OCI-LY3 (cell line): ENCODE results near the gene PGAP6.

Experiments used
- H2AFZ ChIP-seq: fragments of 200-600, 300-600 bp; shearing (Covaris generic); 2 replicates; pipeline ENCODE4 v1.6.0; 2014; ENCODE audit warnings: antibody characterized with exemption, low read depth, low read length
- H3K27ac ChIP-seq: fragments of 200-600, 300-600 bp; sonication (generic); 2 replicates; pipeline ENCODE4 v1.5.1; 2014; ENCODE audit warnings: mild to moderate bottlenecking, low read length, moderate library complexity, mixed read lengths
- H3K27me3 ChIP-seq: fragments of 200-600, 300-600 bp; sonication (generic); 2 replicates; pipeline ENCODE4 v1.6.1; 2014; ENCODE audit warnings: low read depth, low read length, mixed read lengths
- H3K36me3 ChIP-seq: fragments of 200-600, 300-600 bp; sonication (generic); replicated peaks from 2 replicates; pipeline ENCODE3; 2014; ENCODE audit warnings: low read depth, low read length, mixed read lengths
- H3K4me1 ChIP-seq: fragments of 300-600, 200-600 bp; sonication (generic); 2 replicates; pipeline ENCODE4 v1.6.1; 2014; ENCODE audit warnings: low read length, mixed read lengths
- H3K4me2 ChIP-seq: fragments of 200-600, 300-600 bp; sonication (generic); 2 replicates; pipeline ENCODE4 v1.6.1; 2014; ENCODE audit warnings: low read length, mixed read lengths
- H3K4me3 ChIP-seq: fragments of 300-600, 200-600 bp; sonication (generic); 2 replicates; pipeline ENCODE4 v1.5.1; 2014; ENCODE audit warnings: antibody characterized with exemption, mild to moderate bottlenecking, low read length, moderate library complexity
- H3K79me2 ChIP-seq: fragments of 300-600, 200-600 bp; shearing (Covaris generic); 2 replicates; pipeline ENCODE4 v1.6.1; 2014; ENCODE audit warnings: mild to moderate bottlenecking, low read length, mixed read lengths
- H3K9ac ChIP-seq: fragments of 300-600, 200-600 bp; shearing (Covaris generic); 2 replicates; pipeline ENCODE4 v1.6.0; 2014; ENCODE audit warnings: mild to moderate bottlenecking, low read length, moderate library complexity
- H3K9me3 ChIP-seq: fragments of 200-600, 300-600 bp; shearing (Covaris generic); 2 replicates; pipeline ENCODE4 v1.6.1; 2014; ENCODE audit warnings: low read length, mixed read lengths; ENCODE audit not compliant: insufficient read depth
- H4K20me1 ChIP-seq: fragments of 200-600, 300-600 bp; sonication (generic); 2 replicates; pipeline ENCODE4 v1.6.1; 2016; ENCODE audit warnings: low read length, mixed read lengths; ENCODE audit not compliant: insufficient read depth
- EZH2phosphoT487 ChIP-seq: fragments of 200-600 bp; shearing (Covaris generic); IDR thresholded peaks from 2 replicates; pipeline ENCODE4 v1.6.1; 2018; ENCODE audit warnings: antibody characterized with exemption, mixed run types, low read depth
- TF ChIP-seq, protein P1 (sequence below): fragments of 200-600, 300-600 bp; sonication (generic); IDR thresholded peaks from 2 replicates; pipeline ENCODE4 v1.5.1; 2014; ENCODE audit warnings: antibody characterized with exemption, low read length, low read depth

Gene PGAP6

DNA sequence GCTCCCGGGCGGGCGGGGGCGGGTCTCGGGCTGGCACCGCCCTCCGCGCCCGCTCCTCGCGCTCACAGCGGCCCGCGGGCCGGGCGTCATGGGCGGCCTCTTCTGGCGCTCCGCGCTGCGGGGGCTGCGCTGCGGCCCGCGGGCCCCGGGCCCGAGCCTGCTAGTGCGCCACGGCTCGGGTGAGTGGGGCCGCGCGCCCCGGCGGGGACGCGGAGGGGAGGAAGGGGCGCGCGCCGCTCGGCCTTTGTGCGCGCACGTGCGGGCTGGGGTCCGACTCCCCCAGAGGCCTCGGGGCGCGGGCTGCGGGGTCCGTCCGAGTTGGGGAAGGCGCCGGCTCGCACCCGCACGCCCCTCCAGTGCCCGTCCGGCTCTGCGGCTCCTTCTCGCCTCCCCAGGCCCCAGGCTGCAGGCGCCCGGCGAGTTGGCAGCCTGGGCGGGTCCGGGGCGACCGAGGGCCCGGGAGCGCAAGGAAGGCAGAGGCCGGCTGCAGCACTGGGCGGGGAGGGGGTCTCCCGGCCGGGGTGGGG is 15.4 kb upstream of the PGAP6 start, which contains the start of gene NME4:
Gene NME4, plus strand, starts transcription at position 65 of the 527 bp plus-strand sequence. Its CDS starts 24 bp downstream, at position 89.
- H3K27ac ChIP-seq: peak within 1 kb of the TSS; percentile 61
- no peaks in the 10 kb centered on the region for H3K9me3 ChIP-seq
- TF ChIP-seq, protein P1, sequence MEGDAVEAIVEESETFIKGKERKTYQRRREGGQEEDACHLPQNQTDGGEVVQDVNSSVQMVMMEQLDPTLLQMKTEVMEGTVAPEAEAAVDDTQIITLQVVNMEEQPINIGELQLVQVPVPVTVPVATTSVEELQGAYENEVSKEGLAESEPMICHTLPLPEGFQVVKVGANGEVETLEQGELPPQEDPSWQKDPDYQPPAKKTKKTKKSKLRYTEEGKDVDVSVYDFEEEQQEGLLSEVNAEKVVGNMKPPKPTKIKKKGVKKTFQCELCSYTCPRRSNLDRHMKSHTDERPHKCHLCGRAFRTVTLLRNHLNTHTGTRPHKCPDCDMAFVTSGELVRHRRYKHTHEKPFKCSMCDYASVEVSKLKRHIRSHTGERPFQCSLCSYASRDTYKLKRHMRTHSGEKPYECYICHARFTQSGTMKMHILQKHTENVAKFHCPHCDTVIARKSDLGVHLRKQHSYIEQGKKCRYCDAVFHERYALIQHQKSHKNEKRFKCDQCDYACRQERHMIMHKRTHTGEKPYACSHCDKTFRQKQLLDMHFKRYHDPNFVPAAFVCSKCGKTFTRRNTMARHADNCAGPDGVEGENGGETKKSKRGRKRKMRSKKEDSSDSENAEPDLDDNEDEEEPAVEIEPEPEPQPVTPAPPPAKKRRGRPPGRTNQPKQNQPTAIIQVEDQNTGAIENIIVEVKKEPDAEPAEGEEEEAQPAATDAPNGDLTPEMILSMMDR: no peak
- TF ChIP-seq EZH2phosphoT487: no peak
- H3K9ac ChIP-seq: peak within 1 kb of the TSS; percentile 83
- H3K4me3 ChIP-seq: peak within 1 kb of the TSS; percentile 85
- H3K36me3 ChIP-seq: peaks cover 6% of the 10 kb centered on the region
- peak within 1 kb of the TSS; percentile 84 for H2AFZ ChIP-seq
- peaks cover 33% of the 10 kb centered on the region for H3K4me1 ChIP-seq
- peaks cover 23% of the 10 kb centered on the region for H3K79me2 ChIP-seq
- peak within 1 kb of the TSS; percentile 92 for H3K4me2 ChIP-seq
- peaks cover 4% of the 10 kb centered on the region; the same call in 1 of the 2 replicates for H4K20me1 ChIP-seq
- H3K27me3 ChIP-seq: no peaks in the 10 kb centered on the region

DNA sequence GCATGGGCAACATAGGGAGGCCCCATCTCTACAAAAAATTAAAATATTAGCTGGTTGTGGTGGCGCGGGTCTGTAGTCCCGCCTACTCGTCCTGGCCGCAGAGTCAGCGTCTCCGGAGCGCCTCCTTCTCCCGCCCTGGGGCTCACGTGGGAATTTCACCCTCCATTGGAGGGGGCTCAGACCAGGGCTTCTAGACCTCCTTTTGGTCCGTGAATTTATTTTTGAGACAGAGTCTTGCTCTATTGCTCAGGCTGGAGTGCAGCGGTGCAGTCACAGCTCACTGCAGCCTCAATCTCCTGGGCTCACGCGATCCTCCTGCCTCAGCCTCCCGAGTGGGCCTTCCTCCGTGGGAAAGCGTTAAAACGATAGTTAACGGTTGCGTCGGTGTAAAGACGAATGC is 14.8 kb upstream of the PGAP6 start:
- Histone ChIP-seq H3K4me3 (peak overlapping the region; percentile 85), H4K20me1 (peaks cover 4% of the 10 kb centered on the region; the same call in 1 of the 2 replicates), H3K9ac (peak overlapping the region; percentile 83), H3K36me3 (peaks cover 6% of the 10 kb centered on the region), H3K79me2 (peaks cover 23% of the 10 kb centered on the region), H2AFZ (peak overlapping the region; percentile 84), H3K9me3 (no peaks in the 10 kb centered on the region), H3K4me1 (peaks cover 33% of the 10 kb centered on the region), H3K27ac (peak overlapping the region; percentile 47), H3K27me3 (no peaks in the 10 kb centered on the region), H3K4me2 (peak overlapping the region; percentile 92)
- TF ChIP-seq, protein P1: no peak
- no peak for TF ChIP-seq EZH2phosphoT487

DNA sequence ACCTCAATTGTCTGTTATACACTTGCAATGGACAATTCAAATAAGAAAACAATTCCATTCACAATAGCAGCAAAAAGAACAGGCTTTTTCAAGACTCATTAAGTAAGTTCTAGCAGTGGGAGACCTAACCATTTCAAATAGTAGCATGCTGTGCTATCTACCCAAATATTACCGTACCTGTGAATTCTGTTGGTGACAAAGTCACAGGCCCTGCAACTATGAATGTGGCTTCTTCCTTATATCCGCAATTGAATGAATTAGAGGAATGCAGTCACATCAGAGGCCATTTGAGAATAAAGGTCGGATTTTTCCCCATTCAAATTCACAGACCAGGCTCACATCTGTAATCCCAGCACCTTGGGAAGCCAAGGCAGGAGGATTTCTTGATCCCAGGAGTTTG is 14.4 kb upstream of the PGAP6 start:
- TF ChIP-seq EZH2phosphoT487: no peak
- TF ChIP-seq, protein P1: no peak
- H3K36me3 ChIP-seq: peaks cover 6% of the 10 kb centered on the region

DNA sequence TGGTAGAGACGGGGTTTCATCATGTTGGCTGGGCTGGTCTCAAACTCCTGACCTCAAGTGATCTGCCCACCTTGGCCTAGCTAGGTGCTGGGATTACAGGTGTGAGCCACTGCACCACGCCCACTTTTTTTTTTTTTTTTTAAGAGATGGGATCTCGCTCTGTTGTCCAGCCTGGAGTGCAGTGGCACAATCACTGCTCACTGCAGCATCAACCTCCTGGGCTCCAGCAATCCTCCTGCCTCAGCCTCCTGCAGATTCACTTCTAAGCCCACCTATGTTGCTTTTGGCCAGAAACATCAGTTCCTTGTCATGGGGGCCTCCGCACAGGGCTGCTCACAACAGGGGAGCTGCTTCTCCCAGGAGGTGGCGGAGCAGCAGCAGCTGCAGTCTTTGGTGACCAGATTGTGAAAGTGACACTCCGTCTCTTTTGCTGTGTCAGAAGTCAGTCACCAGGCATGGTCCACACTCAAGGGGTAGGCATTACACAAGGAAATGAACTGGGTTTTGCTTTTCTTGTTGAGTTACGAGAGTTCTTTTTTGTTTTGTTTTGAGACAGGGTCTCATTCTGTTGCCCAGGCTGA is 10.8 kb upstream of the PGAP6 start:
- Histone ChIP-seq H3K79me2 (peaks cover 11% of the 10 kb centered on the region; the same call in 1 of the 2 replicates), H3K4me3 (no peak overlapping the region), H3K4me2 (no peak overlapping the region), H3K36me3 (no peaks in the 10 kb centered on the region), H4K20me1 (no peaks in the 10 kb centered on the region), H3K27me3 (no peaks in the 10 kb centered on the region), H3K9ac (no peak overlapping the region), H2AFZ (no peak overlapping the region), H3K4me1 (peaks cover 12% of the 10 kb centered on the region), H3K27ac (no peak overlapping the region), H3K9me3 (no peaks in the 10 kb centered on the region)
- TF ChIP-seq EZH2phosphoT487: no peak
- TF ChIP-seq, protein P1: no peak

More for the DNA sequence above, 14.4 kb upstream of the PGAP6 start:
- H4K20me1 ChIP-seq: peaks cover 4% of the 10 kb centered on the region; the same call in 1 of the 2 replicates
- peaks cover 33% of the 10 kb centered on the region for H3K4me1 ChIP-seq
- H3K9me3 ChIP-seq: no peaks in the 10 kb centered on the region
- peaks cover 23% of the 10 kb centered on the region for H3K79me2 ChIP-seq
- H3K27me3 ChIP-seq: no peaks in the 10 kb centered on the region
- peak overlapping the region; percentile 83 for H3K9ac ChIP-seq
- H2AFZ ChIP-seq: peak overlapping the region; percentile 84
- H3K4me3 ChIP-seq: peak overlapping the region; percentile 85
- H3K27ac ChIP-seq: peak overlapping the region; percentile 47
- H3K4me2 ChIP-seq: peak overlapping the region; percentile 92
